ENCODE measurements around the gene FXYD1. TPM values are rescaled to one million over a fixed set of nuclear protein-coding genes. Genes with fewer than 3 reads are reported as not detected.

The FXYD1 gene
- total and polyA plus RNA-seq, 2 donors (not counting 3 experiments of a cell fraction or from before 2014, with no cell fraction given) = not detected

DNA sequence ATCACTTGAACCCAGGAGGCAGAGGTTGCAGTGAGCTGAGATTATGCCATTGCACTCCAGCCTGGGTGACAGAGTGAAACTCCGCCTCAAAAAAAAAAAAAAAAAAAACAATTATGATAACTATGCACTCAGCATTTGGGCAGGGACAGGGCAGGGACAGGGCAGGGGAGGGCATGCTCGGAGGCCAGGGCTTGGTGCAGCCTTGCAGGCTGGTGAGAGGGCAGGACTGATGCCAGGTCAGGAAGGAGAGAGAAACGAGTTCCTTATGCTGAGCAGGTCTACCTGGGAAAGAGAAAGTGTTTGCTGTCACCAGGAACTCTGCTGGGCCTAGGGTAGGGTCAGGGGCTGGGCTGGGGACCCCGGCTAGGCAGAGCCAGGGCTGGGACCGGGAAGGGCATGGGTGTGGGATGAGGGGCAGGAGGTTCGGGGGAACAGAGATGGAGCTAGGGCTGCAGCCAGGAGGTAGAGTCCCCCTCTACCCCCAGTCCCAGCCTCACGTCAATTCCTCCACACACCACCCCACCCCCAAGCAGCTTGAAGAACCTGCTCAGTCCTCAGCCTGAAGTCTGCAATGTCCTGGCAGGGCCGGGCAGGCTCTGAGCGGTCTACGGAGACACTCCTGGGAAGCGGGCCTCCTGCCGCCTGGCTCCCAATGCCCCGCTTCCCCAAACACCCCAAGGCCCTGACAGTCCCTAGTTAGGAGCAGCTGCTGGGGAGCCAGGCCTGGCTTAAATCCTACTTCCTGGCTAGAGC is 20.2 kb upstream of the FXYD1 start:
- ChIA-PET POLR2A (no interaction called here), CTCF (interaction anchor here (0.6 to 2.3 kb wide), 3 partner anchors 9 to 293 kb away, joined by 3 to 12 read pairs (median 3); partner anchors contain the start of gene LGI4)
- H2AFZ ChIP-seq (ENCODE audit: low read depth, low read length) = no peak overlapping the region
- FAIRE-seq (no peak), DNase-seq (ENCODE audit: low read depth, low spot score) (no peak)
- intact Hi-C loops (cut with micrococcal nuclease) (no loop called here), dilution Hi-C loops (cut with MboI; ENCODE audit: extremely low pct_ligation_motif_present, low sequenced_read_pairs) (no loop called here)
- H3K4me2 ChIP-seq (ENCODE audit: insufficient read depth, low read length) = no peak overlapping the region
- H3K9me1 ChIP-seq (replicated peaks; ENCODE audit: control insufficient read depth, extremely low read depth, insufficient read depth, low read length) = no peaks in the 10 kb centered on the region
- H3K9me3 ChIP-seq (replicated peaks; ENCODE audit: control insufficient read depth, insufficient read depth, low read length) = no peaks in the 10 kb centered on the region
- no peak overlapping the region for H3K9ac ChIP-seq (replicated peaks; ENCODE audit: extremely low read depth, insufficient read depth, low read length)
- no peaks in the 10 kb centered on the region for H4K20me1 ChIP-seq (replicated peaks; ENCODE audit: control insufficient read depth, extremely low read depth, insufficient read depth, low read length)
- H3K36me3 ChIP-seq (ENCODE audit: control insufficient read depth in 2 of 2, extremely low read depth in 1 of 2, insufficient read depth in 2 of 2, low read length in 2 of 2) = no peaks in the 10 kb centered on the region
- TF ChIP-seq, protein P1, sequence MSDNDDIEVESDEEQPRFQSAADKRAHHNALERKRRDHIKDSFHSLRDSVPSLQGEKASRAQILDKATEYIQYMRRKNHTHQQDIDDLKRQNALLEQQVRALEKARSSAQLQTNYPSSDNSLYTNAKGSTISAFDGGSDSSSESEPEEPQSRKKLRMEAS (IDR thresholded peaks at IDR 0.05; ENCODE audit: insufficient read depth, insufficient read length) = no peak
- TF ChIP-seq EZH2 (IDR thresholded peaks at IDR 0.05; ENCODE audit: borderline replicate concordance, low read depth, low read length, severe bottlenecking) (no peak), FOS (IDR thresholded peaks at IDR 0.05; ENCODE audit: borderline replicate concordance, insufficient read depth, low read length) (no peak), POLR2A (IDR thresholded peaks at IDR 0.05; ENCODE audit: low read depth, low read length) (no peak), GATA2 (IDR thresholded peaks at IDR 0.05; ENCODE audit: insufficient read depth, insufficient read length, low read depth, low read length) (no peak), JUN (IDR thresholded peaks at IDR 0.05; ENCODE audit: borderline replicate concordance, insufficient read depth, insufficient read length, low read depth) (no peak), MYC (IDR thresholded peaks at IDR 0.05; ENCODE audit: low read depth, low read length) (no peak), POLR2AphosphoS5 (IDR thresholded peaks at IDR 0.05; ENCODE audit: insufficient read depth, low read depth, low read length) (no peak)
- TF ChIP-seq, protein P2, sequence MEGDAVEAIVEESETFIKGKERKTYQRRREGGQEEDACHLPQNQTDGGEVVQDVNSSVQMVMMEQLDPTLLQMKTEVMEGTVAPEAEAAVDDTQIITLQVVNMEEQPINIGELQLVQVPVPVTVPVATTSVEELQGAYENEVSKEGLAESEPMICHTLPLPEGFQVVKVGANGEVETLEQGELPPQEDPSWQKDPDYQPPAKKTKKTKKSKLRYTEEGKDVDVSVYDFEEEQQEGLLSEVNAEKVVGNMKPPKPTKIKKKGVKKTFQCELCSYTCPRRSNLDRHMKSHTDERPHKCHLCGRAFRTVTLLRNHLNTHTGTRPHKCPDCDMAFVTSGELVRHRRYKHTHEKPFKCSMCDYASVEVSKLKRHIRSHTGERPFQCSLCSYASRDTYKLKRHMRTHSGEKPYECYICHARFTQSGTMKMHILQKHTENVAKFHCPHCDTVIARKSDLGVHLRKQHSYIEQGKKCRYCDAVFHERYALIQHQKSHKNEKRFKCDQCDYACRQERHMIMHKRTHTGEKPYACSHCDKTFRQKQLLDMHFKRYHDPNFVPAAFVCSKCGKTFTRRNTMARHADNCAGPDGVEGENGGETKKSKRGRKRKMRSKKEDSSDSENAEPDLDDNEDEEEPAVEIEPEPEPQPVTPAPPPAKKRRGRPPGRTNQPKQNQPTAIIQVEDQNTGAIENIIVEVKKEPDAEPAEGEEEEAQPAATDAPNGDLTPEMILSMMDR (IDR thresholded peaks at IDR 0.05; ENCODE audit: extremely low read depth in 1 of 2, insufficient read depth in 1 of 2, low read depth in 1 of 2, low read length in 2 of 2) = no peak
- H3K4me1 ChIP-seq (ENCODE audit: control insufficient read depth, extremely low read depth, insufficient read depth, low read length) = no peaks in the 10 kb centered on the region
- H3K4me3 ChIP-seq (replicated peaks in 1 of 3; ENCODE audit: insufficient read depth in 1 of 3, low read depth in 1 of 3, low read length in 3 of 3) = no peak overlapping the region
- H3K27ac ChIP-seq (ENCODE audit: insufficient read depth, low read depth, low read length) = no peak overlapping the region
- no TSS peak for BruUV-seq (replicated peaks)
- no peaks in the 10 kb centered on the region for H3K79me2 ChIP-seq (ENCODE audit: control insufficient read depth, insufficient read depth, low read length)
- H3K27me3 ChIP-seq (ENCODE audit: control insufficient read depth in 2 of 2, insufficient read depth in 2 of 2, low read length in 2 of 2) = no peaks in the 10 kb centered on the region
